LHCN-M2 (cell line): Measurements from ENCODE around the gene CXXC5. TPM values are rescaled to one million over a fixed set of nuclear protein-coding genes. Genes with fewer than 3 reads are reported as not detected.

ENCODE experiments used
- DNase-seq: peaks from one replicate; pipeline ENCODE4 v3.0.0-alpha.2; 2012; ENCODE audit warnings: low read depth
- total RNA-seq: library from RNA; depleted of rRNA; stranded (reverse); fragments of >200 nt; gene quantifications from 2 replicates; pipeline ENCODE4 v1.2.3, GENCODE V29; 2014

Gene CXXC5
- total RNA-seq, 1 experiment from 2014 or later = 240 TPM

DNA sequence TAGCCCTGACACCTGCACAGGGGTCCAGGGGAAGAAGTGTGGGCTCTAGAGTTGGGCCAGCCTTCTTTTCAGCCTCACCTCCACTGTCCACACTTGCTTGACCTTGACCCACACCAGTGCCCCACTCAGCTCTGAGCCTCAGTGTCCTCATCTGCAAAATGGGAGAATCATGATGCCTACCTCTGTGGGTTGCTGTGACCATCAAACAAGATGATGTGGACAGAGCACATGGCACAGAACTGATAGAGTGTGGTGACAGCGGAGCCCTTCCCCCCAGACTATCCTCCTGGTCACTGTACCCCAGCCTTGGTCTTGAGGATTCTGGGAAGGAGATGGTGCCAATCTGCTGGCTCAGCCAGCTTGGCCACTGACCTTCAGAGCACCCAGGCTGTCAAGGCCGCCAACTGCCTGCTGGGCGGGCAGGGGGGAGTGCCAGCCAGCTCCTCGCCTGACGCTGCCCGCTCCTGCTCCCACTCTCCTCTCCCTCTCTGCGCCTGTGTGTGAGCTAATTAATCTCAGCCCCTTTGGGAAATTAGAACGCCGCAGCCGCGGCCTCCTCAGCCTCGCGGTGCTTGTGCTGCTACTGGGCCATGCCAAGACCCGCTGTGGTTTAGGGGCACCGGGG is 16.7 kb downstream of the CXXC5 start:
- no peak for DNase-seq

DNA sequence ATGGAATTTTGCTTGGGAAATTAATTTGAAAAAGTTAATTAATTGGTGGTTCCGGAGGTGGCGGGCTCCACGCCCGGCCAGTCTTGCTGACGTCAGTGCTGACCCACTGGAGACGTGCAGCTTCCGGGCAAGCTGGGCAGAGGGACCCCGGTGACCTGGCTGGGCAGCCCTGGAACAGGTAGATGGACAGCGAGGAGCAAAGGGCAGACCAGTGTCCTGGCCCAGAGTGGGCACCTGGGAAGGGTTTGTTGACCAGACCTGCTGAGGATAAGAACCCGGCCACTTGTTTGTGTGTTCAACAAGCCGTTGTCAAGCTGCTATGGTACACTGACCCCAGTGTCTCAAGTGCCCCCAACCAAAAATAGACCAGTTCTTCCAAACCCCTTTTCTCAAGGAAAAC is 17.5 kb downstream of the CXXC5 start:
- DNase-seq = no peak

DNA sequence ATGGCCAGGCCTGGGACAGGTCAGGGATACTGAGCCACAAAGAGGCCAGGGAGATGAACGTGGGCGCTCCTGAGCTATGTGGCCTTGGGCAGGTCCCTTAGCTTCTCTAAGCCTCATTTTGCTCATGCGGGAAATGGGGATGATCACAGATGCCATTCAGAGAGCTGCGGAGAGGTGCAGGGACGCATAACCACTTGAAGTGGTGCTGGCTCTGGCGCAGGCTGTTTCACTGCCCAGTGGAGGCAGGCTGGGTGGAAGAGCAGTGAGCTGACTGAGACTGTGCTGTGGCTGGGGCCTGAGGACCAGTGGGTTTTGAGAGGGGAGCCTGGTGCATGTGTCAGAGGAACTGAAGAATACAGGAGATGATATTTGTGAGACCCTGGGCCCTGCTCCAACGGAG is 18.4 kb downstream of the CXXC5 start:
- no peak for DNase-seq

DNA sequence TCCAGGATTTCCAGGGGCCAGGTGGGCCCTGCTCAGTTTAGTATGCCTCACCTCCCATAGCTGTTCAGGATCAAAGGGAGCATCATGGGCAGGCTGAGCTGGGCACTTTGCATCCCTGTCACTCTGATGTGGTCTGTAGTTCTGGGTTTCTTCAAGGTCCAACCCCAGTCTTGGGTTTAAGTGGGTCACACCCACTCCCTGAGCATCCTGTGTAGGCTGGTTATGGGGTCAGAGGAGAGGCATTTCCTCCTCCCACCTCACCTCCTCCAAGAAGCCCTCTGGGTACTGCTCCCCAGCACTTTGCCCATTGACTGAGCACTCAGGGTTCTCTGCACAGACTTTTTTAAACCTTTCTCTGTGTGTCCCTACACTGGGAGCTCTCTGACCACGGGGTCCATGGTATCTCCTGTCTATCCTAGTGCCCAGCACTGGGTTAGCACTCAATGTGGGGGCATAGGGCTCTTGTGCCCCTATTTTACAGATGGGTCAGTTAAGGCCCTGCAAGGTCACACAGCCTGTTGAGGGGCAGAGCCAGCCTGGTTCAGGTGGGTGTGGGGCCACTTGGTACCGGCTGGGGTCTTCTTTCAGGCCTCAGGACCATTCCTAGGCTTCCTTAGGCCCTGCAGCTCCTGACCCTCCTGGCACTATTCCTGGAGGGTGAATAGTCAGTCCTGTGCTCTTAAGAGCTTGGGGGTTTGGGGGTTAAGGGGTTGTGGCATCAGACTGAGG is 19.0 kb downstream of the CXXC5 start:
- DNase-seq = no peak

DNA sequence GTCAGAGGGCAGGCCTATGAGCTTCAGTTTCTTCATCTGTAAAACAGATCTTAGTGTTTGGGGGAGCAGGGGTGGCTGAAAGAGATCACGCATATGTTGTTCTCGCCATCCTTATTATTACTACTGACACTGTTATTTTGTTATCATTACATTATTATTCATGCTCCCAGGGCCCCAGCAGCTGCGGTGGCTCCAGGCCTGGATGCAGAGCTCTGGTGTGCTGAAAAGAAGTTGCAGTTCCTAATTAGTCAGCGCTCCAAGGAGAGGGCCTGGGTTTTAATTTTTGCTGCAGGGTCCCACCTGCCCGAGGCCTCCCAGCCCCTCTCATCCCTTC is 19.5 kb downstream of the CXXC5 start:
- DNase-seq = peak; percentile 76

DNA sequence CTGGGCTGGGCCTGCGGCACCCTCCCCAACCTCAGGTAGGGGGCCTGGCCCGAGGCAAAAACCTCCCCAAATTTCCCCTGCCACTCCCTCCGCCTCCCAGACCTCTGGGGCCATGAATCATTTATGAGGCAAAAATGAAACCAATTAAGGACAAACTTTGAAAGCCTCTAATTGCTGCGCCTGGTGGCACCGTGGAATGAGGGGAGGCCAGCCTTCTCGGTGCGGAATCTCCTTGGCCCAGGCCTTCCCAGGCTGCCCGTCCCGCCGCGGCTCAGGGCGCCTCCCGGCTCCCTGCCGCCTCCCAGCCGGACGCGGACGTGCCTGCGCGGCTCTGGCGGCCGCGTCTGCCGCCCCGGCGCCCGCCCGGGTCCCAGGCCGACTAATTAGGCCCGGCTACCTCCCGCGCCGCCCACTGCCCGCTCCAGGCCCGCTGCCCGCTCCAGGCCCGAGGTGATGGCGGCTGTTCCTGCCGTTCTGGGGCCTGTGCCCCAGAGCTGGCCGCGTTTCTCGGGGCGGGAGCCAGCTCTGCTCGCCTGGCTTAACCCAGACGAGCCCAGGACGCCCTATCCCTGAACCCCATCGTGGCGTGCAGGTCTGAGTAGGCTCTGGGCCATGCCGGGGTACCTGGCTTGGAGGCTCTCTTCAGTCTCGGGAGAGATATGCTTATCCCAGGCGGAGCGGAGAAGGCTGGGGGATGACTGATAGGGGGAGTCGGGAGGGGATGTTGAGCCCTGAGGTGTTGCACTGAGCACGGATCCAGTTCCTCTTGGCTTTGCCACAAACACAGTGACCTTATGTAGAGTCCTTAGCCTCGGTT is 20.1 kb downstream of the CXXC5 start:
- DNase-seq = peak; percentile 59

GRCh38 chr5:139668924-139669661 is 20.9 kb downstream of the CXXC5 start:
- no peak for DNase-seq

GRCh38 chr5:139669662-139670368 is 21.7 kb downstream of the CXXC5 start:
- DNase-seq = no peak

DNA sequence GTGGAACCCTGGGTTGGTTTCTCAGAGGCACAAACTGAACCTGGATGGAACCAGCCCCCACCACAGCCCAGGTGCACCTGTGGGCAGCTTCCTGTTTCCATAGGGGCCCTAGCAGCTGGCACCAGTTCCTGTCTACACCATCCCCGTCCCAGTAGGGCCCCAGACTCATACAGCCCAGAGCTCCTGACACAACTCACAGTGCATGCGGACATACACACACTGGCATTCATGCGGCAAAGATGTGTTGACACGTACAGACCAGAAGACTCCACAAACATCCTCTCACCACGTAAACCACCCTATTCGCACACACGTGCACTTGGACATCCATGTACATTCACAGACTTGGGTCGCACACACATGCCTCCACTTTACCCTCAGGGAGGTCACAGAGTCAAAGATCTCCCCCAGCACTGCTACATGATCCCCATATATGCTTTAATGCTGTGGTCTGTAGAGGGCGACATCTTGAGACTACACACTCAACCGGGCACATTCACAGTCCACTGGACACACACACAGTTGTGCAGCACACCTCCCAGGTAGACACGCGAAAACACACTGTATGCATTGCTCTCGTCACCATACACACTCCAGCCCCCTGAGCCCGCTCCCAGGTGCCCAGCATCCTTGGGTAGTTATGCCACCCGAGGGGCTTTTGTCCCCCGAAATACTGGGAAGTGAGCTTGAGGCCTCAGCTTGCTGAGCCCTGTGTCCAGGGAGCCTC is 22.4 kb downstream of the CXXC5 start:
- DNase-seq = no peak

- no peak for DNase-seq
These were observed 23.1 kb downstream of the CXXC5 start for GRCh38 chr5:139671096-139671841.

DNA sequence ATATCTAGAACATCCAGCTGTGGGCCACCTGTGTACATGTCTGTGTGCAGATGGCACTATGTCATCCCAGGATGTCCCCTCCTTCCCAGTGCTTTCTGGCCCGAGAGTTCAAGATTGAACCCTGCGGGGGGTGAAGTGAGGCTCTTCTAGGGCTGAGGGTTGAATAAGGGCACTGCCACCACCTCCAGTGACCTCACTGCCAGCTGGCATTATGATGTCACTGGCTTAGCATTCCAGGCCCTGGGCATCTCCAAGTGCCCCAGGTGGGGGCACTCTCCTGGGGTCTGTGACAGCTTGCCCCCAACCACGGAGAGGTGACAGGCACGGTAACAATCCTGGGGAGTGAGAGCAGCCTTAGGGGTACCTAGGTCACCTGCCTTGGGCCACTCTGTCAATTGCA is 27.1 kb downstream of the CXXC5 start:
- no peak for DNase-seq

DNA sequence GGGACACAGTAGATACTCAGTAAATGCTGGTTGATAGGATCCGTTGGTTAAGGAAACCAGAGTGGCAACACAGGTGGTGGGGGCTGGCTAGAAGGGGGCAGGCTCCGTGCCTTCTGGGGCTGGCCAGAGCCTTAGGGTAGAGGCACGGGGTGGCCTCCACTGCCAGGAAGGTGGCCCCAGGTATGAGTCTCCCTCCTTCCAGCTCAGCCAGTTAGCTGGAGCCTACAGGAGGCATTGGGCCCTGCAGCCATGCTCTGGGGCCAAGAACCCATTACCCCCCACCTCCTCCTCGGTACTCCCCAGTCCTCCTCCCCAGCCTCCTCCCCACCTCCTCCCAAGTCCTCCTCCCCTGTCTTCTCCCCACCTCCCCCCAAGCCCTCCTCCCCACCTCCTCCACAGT is 27.7 kb downstream of the CXXC5 start:
- DNase-seq = no peak

GRCh38 chr5:139676406-139676805 is 28.3 kb downstream of the CXXC5 start:
- DNase-seq = no peak

- no peak for DNase-seq
These were observed 29.0 kb downstream of the CXXC5 start for GRCh38 chr5:139676951-139677735.

- no peak for DNase-seq
These were observed 29.8 kb downstream of the CXXC5 start for GRCh38 chr5:139677736-139678613.

- peak; percentile 66 for DNase-seq
These were observed 30.9 kb downstream of the CXXC5 start for GRCh38 chr5:139678751-139679750.
